ENCODE measurements around the gene BTBD1.
"Not testable (repeated sequence)": the region's sequence is repeated elsewhere in the genome, so short reads cannot be mapped to it uniquely, and the experiment has no call there.

The BTBD1 gene

DNA sequence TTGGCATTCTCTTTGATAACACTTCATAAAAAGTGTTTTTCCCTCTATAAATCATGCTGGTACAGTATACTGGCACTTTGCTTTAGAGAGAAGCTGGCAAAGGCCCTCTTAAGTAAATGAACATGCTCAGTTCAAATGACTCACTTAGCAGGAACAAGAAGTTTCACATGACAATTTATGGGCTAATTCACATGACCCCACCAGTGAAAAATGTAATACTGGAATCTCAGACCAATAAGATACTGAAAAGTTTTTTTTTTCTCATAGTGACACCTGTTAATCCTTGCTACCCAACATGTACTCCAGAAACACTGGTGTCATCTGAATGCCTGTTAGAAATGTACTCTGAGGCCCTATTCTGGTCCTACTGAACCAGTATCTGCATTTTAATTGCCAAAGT, 13.9 kb downstream of the BTBD1 start:
- DNase-seq: no peak

GRCh38 chr15:83046558-83047127, 20.4 kb downstream of the BTBD1 start:
- no peak for DNase-seq

DNA sequence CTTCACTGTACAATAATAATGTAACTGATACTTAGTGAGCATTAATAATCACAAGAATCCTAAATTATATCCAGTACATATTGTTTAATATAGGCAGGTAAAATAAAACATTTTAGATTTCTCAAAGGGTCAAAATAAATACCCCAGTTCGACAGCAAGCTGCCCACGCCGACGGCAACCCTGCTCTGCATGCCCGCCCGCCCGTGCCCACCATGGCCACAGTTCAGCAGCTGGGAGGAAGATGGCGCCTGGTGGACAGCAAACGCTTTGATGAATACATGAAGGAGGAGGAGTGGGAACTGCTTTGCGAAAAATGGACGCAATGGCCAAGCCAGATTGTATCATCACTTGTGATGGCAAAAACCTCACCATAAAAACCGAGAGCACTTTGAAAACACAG, 22.9 kb downstream of the BTBD1 start:
- DNase-seq: no peak

DNA sequence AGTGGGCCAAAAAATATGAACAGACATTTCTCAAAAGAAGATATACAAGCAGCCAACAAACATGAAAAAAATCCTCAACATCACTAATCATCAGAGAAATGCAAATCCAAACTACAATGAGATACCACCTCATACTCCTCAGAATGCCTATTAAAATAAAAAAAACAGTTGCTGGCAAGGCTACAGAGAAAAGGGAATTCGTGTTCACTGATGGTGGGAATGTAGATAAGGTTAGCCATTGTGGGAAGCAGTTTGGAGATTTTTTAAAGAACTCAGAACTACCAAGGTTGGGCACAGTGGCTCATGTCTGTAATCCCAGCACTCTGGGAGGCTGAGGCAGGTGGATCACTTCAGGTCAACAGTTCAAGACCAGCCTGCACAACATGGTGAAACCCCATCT, 27.8 kb downstream of the BTBD1 start:
- no peak for DNase-seq

- DNase-seq: no peak
Measured at GRCh38 chr15:83036253-83036652, 30.8 kb downstream of the BTBD1 start.

- DNase-seq: not testable (repeated sequence)
Measured at GRCh38 chr15:83031234-83031633, 35.8 kb downstream of the BTBD1 start.

- no peak for DNase-seq
Measured at GRCh38 chr15:83030021-83030420, 37.0 kb downstream of the BTBD1 start.

GRCh38 chr15:83018436-83018835, 48.6 kb downstream of the BTBD1 start:
- DNase-seq: no peak

- DNase-seq: no peak
Measured at GRCh38 chr15:83016906-83017305, 50.1 kb downstream of the BTBD1 start.

- DNase-seq: no peak
Measured at GRCh38 chr15:83015361-83015760, 51.7 kb downstream of the BTBD1 start.

DNA sequence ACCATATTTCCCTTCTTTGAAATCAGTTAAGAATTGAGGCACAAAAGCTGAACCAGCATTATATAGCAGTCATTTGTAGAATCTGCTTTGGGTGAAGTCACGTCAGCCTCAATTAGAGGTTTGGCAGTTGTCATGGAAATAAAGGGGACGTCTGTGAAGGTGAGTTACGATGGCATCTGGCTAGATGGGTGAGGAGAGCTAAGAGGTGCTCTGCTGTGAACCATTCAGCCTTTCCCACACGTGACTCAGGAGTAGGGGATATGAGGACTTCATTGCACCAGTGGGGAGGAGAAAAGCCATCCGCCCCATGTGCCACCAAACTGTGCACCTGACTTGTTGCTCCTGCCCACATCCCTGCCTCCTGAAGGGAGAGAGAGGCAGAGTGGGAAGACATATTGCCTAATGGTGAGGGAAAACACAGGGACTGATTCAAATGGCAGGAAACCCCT, 52.8 kb downstream of the BTBD1 start:
- no peak for DNase-seq

GRCh38 chr15:83012636-83013035, 54.4 kb downstream of the BTBD1 start:
- DNase-seq: no peak

GRCh38 chr15:83012076-83012426, 55.0 kb downstream of the BTBD1 start:
- DNase-seq: no peak

GRCh38 chr15:83011271-83012075, 55.6 kb downstream of the BTBD1 start, which contains the start of gene C15orf40:
Gene C15orf40 (minus strand): TSS chr15:83011639. CDS start chr15:83011607, 32 bp downstream.
- peak; percentile 84 for DNase-seq

- DNase-seq: peak; percentile 82
Measured at GRCh38 chr15:83010709-83011270, 56.3 kb downstream of the BTBD1 start.

GRCh38 chr15:83000672-83001031, 66.4 kb downstream of the BTBD1 start:
- DNase-seq: not testable (repeated sequence)

GRCh38 chr15:82999905-83000671, 67.0 kb downstream of the BTBD1 start:
- DNase-seq: peak; percentile 7

- DNase-seq: no peak
Measured at GRCh38 chr15:82999426-82999825, 67.6 kb downstream of the BTBD1 start.

DNA sequence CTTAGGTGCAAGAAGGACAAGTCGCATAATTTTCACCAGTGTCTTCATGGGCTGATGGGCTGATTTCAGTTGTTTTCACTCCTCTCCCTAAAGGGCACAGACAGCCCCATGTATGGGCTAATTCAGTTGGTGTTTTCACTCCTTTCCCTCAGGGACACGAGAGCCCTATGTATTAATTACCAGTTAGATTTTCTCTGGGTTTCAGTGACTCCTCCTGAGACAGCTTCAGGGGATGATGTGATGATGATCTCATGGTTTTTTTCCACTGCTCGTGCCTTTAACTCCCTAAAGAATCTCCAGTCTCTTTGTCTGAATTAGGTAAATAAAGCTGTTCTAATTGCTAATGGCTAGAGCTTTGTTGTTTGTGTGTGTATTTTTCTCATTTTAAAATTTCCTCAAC, 71.1 kb downstream of the BTBD1 start:
- DNase-seq: no peak

DNA sequence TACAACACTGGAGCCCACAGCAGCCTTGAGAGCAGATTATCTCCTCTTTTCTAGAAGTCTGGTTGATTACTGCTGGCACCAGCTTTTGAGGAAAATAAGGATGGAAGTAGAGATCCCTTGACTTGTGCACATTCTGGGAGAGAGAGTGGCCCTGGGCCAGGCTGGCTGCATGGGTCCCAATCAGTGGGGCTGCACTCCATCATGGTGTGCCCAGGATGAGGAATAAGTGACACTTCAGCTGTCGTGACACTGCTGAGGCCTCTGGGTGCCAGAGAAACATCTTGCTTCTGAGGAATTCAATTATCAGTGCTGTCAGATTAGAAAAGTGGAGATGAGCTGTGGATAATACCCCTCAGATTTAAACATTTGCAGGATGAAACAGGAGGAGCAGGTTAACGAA, 72.0 kb downstream of the BTBD1 start:
- DNase-seq: no peak

DNA sequence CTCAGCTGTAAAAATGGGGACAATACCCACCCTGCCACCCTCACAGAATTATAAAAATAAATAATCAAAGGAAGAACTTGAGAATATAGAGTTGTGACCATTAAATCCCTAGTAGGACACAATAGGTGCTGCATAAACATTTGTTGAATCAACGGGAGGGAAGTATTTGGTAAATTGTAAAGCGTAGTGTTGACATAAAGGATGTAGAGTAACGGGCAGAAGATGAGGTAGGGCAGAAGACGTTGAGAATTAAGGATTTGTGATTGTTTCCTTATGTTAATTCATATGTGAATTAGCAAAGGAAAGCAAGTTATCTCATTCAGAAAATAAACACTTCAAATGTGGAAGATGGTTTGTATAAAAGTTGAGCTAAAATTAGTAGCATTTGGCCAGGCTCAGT, 73.9 kb downstream of the BTBD1 start:
- DNase-seq: no peak

DNA sequence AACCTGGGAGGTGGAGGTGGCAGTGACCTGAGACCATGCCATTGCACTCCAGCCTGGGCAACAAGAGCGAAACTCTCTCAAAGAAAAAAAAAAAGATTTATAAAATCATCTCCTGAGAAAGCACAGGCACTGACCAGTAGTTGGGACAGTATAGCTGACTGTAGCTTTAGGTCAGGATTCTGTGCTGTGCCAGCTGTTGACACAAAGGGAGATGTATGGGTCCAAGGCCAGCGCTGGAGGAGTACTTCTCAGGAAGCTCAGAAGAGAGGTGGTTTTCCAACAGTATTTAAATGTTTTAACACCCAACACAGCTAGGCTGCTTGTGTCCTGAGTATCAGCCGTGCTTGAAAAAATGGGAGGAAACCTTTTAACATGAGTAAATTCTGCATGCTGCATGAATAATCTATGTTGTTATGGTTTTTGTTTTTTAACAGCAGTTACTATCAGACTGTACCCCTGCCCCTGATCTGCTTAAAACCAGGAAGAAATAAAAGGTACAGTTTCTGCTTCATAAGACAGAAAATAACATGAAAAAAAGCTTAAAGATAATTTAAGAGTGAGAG, 74.5 kb downstream of the BTBD1 start:
- no peak for DNase-seq

- no peak for DNase-seq
Measured at GRCh38 chr15:82986442-82986780, 80.6 kb downstream of the BTBD1 start.

Data from stimulated activated CD4-positive, alpha-beta T cell treated with anti-CD3 and anti-CD28 coated beads, Interleukin-4, amount 100 ng/mL, for 1 hour (primary cell).